Inflammatory macrophage (primary cell): ENCODE results near the gene TMEM18.
A peak's percentile ranks its signal among the peaks of the same experiment; 100 is the strongest.
"Not testable (repeated sequence)": the region's sequence is repeated elsewhere in the genome, so short reads cannot be mapped to it uniquely, and the experiment has no call there.

Experiments
- DNase-seq, 2 donors: peaks; one replicate each; pipeline ENCODE4 v3.0.0-alpha.2; 2020 to 2022
- total RNA-seq, 18 experiments: gene quantifications; one replicate each; lab custom pipeline; 2026; ENCODE audit warnings: mixed read lengths in 6 of 18, inconsistent platforms in 2 of 18; lab: John Stamatoyannopoulos, UW

Gene TMEM18
- 8.5 to 27.0 (median 18.0) reads per million in 18 experiments for total RNA-seq

GRCh38 chr2:677056-677958 lies at the start of gene TMEM18:
Gene TMEM18 (minus strand): TSS chr2:677406. CDS start chr2:677345, 61 bp downstream.
- peak; percentile 97 for DNase-seq

GRCh38 chr2:726169-726568 lies 49.0 kb upstream of the TMEM18 start:
- peak in 1 of 2 donors; percentile 36 for DNase-seq

- peak; percentile 64 to 82 for DNase-seq
These were observed 48.3 kb upstream of the TMEM18 start for GRCh38 chr2:725468-725867.

GRCh38 chr2:723761-724160 lies 46.6 kb upstream of the TMEM18 start:
- DNase-seq: no peak

GRCh38 chr2:720842-721241 lies 43.6 kb upstream of the TMEM18 start:
- no peak for DNase-seq

- DNase-seq: no peak
These were observed 42.5 kb upstream of the TMEM18 start for GRCh38 chr2:719734-720133.

- DNase-seq: no peak
These were observed 42.0 kb upstream of the TMEM18 start for GRCh38 chr2:719191-719590.

- DNase-seq: no peak
These were observed 40.5 kb upstream of the TMEM18 start for GRCh38 chr2:717661-718060.

GRCh38 chr2:715854-716560 lies 38.8 kb upstream of the TMEM18 start:
- no peak for DNase-seq

GRCh38 chr2:715038-715437 lies 37.8 kb upstream of the TMEM18 start:
- no peak for DNase-seq

- peak; percentile 61 to 79 for DNase-seq
These were observed 37.0 kb upstream of the TMEM18 start for GRCh38 chr2:714005-714741.

GRCh38 chr2:710867-711665 lies 33.9 kb upstream of the TMEM18 start:
- DNase-seq: no peak

GRCh38 chr2:709138-709765 lies 32.0 kb upstream of the TMEM18 start:
- DNase-seq: no peak

- DNase-seq: no peak
These were observed 31.5 kb upstream of the TMEM18 start for GRCh38 chr2:708667-709066.

- DNase-seq: no peak
These were observed 28.8 kb upstream of the TMEM18 start for GRCh38 chr2:705971-706511.

- not testable (repeated sequence) for DNase-seq
These were observed 25.6 kb upstream of the TMEM18 start for GRCh38 chr2:702765-703164.

- no peak for DNase-seq
These were observed 19.9 kb upstream of the TMEM18 start for GRCh38 chr2:696999-697627.

- DNase-seq: peak; percentile 43 to 55
These were observed 19.3 kb upstream of the TMEM18 start for GRCh38 chr2:696463-696862.

GRCh38 chr2:694906-695510 lies 17.8 kb upstream of the TMEM18 start:
- DNase-seq: no peak

- DNase-seq: no peak
These were observed 17.0 kb upstream of the TMEM18 start for GRCh38 chr2:694174-694573.
